A549 treated with dexamethasone at 1 μM for 4 hours (cell line): ENCODE results near the gene CTAGE15. TPM values are rescaled to one million over a fixed set of nuclear protein-coding genes. Genes with fewer than 3 reads are reported as not detected.

ENCODE experiments used
- total RNA-seq: library from RNA; stranded (reverse); fragments of 200-300 nt; extraction: Qiagen RNA extraction; gene quantifications from 5 replicates; pipeline ENCODE4 v1.2.3, GENCODE V29; 2022

Gene CTAGE15
- 0.04 TPM in 1 of 5 replicates, not detected in the others for total RNA-seq

GRCh38 chr7:143571501-143571900 is at the start of gene CTAGE15:
Gene CTAGE15, plus strand, starts transcription at chr7:143571801. Its CDS starts 17 bp downstream, at chr7:143571818.

GRCh38 chr7:143620646-143621045 is 49.0 kb downstream of the CTAGE15 start, which contains the start of gene TCAF2:
Gene TCAF2, plus strand, starts transcription at chr7:143620974.

Other genes with a start within 250 kb of the CTAGE15 start
- 0.25 to 0.38 TPM (median 0.34 TPM) in 5 replicates for gene FAM131B, start 209.1 kb upstream of the CTAGE15 start, total RNA-seq
- 143 to 225 TPM (median 205 TPM) in 5 replicates for gene ZYX, start 190.5 kb upstream of the CTAGE15 start, total RNA-seq
- 0.13 to 0.14 TPM in 2 of 5 replicates, not detected in the others for gene EPHA1, start 162.9 kb upstream of the CTAGE15 start, total RNA-seq
- not detected in 5 replicates for gene TAS2R60, start 128.3 kb upstream of the CTAGE15 start, total RNA-seq
- gene TAS2R41, start 93.9 kb upstream of the CTAGE15 start, total RNA-seq = not detected in 5 replicates
- gene TCAF2, start 49.2 kb downstream of the CTAGE15 start, total RNA-seq = 1.4 to 2.1 TPM (median 1.5 TPM) in 5 replicates
- not detected in 5 replicates for gene CTAGE6, start 185.9 kb downstream of the CTAGE15 start, total RNA-seq